GM03348 (cell line): ENCODE results near the gene FCSK.
"Not testable (repeated sequence)": the region's sequence is repeated elsewhere in the genome, so short reads cannot be mapped to it uniquely, and the experiment has no call there.

Experiments
- DNase-seq: peaks from one replicate; pipeline ENCODE4 v3.0.0; 2012; ENCODE audit warnings: low spot score

FCSK gene

GRCh38 chr16:70432356-70432722 is 22.1 kb upstream of the FCSK start:
- no peak for DNase-seq

DNA sequence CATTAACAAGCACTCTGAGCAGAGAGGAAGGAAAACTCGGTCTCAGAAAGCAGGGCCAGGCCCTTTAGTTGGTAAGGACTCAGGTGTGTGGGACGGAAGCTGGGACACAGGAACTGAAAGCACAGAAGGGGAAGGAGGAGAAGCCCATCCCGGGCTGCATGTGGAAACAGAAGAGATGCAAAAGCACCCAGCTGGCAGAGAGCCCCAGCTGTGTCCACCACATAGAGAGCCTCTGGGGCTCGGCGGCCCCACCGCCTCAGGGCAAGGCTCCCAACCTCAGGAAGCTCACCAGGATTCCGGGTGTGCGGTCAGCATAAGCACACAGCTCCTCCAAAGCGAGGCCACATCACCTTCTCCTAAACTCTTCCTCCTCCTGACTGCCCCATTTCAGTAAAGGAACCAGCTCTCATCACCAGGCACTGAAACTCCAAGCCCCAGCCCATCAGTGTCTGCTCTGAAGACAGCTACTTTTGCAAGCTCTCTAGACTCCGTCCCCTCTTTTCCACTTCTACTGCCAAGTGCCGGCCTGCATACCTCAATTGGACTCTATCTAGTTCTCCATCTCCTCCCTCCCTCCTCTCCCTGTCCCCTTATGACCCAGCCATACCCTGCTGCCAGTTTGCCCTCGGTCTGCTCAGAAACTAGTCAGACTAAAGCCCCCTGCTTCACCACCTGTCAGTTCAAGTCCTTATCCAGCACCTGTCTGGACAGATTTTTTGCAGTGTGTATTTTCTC is 21.5 kb upstream of the FCSK start:
- no peak for DNase-seq

DNA sequence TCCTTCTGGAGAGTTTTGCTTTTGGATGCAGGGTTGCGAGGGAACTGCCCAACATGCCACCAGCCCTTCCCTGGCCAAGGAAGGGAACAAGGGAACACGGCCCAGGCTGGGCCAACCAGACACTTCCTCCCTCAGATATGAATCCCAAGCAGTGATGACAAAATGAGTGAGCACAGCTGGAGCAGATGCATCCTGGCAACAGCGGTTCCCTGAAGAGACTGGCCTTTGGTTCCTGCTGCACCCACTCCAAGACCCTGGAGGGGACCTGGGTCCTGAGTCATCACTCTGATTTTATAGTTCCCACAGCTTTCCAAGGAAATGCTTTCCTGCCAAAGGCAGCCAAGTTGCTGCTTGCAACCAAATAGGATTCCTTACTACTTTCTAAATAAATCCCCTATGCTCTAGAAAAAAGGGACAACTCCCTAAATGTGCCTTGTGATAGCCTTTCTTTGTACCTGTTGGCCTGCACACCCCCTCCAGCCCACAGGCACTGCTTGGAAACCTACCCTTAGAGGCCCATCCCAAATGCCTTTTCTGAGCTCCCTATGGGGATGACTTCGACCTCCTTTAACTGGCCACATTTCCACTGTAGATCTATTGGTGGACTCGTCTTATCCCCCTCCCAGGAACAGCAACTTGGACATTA is 20.8 kb upstream of the FCSK start:
- DNase-seq, result peak; percentile 79

- DNase-seq, result no peak
Observed at GRCh38 chr16:70434484-70435260, 19.7 kb upstream of the FCSK start.

GRCh38 chr16:70437017-70437581 is 17.3 kb upstream of the FCSK start:
- peak; percentile 71 for DNase-seq

DNA sequence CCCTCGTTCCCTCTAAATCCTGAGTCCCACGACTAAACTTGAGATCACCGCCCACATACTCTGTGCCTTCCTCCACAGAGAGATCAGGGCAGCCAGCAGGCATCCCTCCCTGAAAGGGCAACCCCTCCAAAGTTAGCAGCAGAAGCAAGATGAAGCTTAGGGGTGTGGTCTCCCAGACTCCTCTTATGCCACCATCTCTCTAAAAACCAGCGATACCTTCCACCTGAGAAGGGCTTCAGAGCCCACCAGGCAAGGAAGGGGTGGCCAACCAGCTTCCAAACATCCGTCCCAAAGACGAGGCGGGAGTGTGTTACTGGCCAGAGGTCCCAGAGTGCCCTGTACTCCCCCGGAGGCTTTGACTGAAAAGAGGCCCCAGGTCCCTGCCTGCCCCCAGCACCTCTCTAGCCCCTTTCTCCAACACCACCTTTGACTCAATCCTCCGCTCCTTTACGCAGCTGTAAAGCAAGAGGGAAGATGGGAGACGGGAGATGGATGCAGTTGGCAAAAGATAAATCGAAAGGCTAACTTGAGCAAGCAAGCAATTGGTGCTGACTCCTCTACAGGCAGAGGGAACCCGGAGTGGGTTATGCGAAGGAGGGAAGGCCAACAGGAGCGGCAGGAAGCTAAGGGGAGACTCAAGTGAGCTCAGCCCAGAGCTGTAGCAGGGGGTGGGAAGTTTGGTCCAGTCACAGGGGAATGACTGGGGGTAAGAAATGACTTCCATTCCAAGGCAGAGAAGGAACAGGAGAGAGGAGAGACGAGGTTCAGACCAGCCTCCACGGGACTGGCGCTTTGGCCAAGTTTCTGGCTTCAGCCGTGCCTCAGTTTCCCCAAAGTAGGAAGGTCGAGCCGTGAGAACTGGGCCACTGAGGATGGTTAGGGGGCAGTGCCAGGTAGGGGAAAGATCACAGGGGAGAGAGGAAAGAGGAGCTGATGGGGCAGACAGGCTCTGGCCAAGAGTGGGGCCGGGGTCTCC is 16.5 kb upstream of the FCSK start:
- DNase-seq, result peak; percentile 65

- no peak for DNase-seq
Observed at GRCh38 chr16:70438585-70438968, 15.8 kb upstream of the FCSK start.

GRCh38 chr16:70438969-70439862 is 15.2 kb upstream of the FCSK start, which contains the start of gene ST3GAL2:
Gene ST3GAL2, minus strand, starts transcription at chr16:70439100. Its CDS starts 40,570 bp downstream, at chr16:70398530.
- peak; percentile 97 for DNase-seq

DNA sequence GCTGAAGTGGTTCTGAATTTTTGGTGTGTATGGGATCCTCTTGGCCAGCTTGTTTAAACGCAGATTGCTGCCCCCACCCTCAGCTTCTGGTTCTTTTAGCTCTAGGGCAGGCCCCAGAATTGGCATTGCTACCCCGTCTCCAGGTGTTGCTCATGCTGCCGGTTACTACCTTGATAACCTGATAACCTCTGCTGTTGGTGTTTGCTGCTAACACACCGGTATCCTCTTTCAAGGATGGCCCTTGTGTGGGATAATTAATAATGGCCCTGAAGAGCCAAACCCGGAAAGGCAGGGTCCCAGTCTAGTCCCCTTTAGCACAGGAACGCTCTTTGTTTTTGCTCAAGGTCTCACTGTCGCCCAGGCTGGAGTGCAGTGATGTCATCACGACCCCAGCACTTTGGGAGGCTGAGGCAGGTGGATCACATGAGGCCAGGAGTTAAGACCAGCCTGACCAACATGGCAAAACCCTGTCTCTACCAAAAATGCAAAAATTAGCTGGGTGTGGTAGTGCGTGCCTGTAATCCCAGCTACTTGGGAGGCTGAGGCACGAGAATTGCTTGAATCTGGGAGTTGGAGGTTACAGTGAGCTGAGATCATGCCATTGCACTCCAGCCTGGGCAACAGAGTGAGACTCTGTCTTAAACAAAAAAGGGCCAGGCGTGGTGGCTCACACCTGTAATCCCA is 14.2 kb upstream of the FCSK start:
- no peak for DNase-seq

DNA sequence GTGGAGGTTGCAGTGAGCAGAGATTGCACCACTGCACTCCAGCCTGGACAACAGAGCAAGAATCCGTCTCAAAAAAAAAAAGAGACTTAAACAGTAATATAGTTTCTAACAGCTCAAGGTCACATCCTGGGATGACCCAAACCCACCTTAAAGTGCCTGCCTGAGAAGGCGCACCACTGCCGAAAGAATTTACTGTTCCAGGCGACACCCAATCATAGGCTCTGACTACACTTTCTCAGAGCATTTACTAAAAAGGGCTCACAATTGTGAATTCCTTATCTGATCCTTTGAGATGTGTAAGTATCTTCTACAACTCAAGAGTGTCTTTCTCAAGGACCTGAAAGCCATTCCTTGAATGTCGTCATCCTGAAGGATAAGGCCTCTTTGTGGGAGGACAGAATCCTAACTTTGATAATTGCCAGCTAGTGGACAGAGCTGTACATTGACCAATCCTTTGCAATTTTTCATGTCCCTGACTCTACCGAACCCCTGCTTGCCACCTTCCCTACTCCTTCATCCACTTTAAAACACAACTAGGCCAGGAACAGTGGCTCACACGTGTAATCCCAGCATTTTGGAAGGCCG is 12.9 kb upstream of the FCSK start:
- no peak for DNase-seq

DNA sequence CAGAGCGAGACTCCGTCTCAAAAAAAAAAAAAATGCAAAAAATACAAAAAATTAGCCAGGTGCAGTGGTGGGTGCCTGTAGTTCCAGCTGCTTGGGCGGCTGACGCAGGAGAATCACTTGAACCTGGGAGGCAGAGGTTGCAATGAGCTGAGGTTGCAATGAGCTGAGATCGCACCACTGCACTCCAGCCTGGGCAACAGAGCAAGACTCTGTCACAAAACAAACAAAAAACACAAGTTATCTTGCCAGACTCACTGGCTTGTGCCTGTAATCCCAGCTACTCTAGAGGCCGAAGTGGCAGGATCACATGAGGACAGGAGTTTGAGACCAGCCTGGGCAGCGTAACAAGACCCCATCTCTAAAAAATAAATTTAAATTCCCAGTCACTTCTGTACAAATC is 12.1 kb upstream of the FCSK start:
- no peak for DNase-seq

DNA sequence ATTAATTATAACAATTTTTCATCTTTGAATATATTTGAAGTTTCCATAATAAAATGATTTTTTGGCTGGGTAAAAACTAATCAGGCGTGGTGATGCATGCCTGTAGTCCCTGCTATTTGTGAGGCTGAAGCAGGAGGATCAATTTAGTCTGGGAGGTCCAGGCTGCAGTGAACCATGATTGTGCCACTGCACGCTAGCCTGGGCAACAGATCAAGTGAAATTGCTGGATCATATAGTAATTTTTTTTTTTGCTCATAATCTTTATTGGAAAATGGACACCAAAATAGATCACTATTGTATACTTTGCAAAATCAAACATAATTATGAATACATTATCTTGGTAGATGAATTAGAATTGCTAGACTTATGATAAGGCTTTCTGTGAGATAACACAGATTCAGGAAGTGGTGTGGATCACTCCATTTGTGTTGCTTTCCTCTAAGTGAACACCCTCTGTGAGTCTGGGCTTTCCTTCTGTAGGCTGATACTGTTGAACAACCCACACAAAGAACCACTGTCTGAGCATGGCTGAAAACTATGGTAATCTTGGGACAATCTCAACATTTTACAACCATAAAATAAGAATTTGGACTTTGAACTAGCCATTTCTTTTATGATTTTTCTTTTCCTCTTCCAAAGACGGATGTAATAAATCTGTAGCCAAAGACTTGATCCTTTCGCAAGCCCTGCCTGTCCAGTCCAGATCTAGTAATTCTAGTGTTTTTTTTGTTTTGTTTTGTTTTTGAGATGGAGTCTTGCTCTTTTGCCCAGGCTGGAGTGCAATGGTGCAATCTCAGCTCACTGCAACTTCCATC is 9.9 kb upstream of the FCSK start:
- no peak for DNase-seq

DNA sequence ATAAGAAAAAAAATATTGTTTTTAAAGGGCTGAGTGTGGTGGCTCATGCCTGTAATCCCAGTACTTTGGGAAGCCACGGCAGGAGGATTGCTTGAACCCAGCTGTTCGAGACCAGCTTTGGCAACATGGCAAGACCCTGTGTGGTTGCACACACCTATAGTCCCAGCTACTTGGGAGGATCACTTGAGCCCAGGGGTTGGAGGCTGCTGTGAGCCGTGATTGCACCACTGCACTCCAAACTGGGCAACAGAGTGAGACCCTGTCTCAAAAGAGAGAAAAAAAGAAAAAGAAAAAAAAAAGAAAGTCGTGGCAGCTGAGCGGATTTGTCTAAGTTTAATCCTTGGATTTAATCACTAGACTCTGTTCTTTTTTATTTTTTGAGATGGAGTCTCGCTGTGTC is 6.3 kb upstream of the FCSK start:
- no peak for DNase-seq

DNA sequence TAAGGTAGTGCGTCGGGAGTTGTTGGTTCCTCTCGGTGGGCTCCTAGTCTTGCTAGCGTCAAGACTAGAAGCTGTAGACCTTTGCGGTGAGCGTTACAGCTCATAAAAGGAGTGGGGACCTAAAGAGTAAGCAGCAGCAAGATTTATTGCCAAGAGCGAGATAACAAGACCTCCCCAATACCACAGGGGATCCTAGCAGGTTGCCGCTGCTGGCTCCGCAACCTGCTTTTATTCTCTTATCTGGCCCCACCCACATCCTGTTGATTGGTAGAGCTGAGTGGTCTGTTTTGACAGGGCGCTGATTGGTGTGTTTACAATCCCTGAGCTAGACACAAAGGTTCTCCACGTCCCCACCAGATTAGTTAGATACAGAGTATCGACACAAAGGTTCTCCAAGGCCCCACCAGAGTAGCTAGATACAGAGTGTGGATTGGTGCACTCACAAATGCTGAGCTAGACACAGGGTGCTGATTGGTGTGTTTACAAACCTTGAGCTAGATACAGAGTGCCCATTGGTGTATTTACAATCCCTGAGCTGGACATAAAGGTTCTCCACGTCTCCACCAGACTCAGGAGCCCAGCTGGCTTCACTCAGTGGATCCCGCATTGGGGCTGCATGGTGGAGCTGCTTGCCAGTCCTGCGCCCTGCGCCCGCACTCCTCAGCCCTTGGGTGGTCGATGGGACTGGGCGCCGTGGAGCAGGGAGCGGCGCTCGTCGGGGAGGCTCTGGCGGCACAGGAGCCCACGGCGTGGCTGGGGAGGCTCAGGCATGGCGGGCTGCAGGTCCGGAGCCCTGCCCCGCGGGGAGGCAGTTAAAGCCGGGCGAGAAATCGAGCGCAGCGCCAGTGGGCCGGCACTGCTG is 4.0 kb upstream of the FCSK start:
- not testable (repeated sequence) for DNase-seq

DNA sequence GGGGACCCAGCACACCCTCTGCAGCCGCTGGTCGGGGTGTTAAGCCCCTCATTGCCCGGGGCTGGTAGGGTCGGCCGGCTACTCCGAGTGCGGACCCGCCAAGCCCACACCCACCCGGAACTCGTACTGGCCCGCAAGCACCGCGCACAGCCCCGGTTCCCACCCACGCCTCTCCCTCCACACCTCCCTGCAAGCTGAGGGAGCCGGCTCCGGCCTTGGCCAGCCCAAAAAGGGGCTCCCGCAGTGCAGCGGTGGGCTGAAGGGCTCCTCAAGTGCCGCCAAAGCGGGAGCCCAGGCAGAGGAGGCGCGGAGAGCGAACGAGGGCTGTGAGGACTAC is 3.4 kb upstream of the FCSK start:
- DNase-seq, result not testable (repeated sequence)

DNA sequence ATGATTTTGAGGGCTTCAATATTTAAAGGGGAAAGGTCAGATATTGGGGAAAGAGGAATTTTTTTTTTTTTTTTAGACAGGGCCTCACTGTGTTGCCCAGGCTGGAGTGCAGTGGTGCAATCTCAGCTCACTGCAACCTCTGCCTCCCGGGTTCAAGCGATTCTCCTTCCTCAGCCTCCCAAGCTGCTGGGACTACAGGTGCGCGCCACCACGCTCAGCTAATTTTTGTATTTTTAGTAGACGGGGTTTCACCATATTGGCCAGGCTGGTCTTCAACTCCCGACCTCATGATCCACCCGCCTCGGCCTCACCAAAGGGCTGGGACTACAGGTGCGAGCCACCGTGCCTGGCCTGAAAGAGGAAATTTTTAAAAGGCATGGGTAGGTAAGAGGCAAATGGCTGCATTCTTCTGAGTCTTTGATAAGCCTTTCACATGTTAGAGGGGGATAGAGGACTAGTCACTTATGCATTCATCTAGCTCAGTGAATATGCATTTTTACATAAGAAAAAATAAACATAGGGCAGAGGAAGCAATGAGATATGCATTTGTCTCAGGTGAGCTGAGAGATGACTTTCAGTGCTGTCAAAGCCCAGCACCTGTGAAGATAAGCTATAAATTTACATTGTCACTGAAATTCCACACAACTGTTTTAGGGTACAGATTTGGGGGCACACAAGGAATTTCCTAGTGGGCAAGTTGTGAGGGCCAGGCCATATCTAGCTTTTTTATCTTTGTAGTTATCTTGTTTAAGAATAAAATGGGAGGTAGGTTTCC is 1.1 kb upstream of the FCSK start:
- DNase-seq, result no peak

DNA sequence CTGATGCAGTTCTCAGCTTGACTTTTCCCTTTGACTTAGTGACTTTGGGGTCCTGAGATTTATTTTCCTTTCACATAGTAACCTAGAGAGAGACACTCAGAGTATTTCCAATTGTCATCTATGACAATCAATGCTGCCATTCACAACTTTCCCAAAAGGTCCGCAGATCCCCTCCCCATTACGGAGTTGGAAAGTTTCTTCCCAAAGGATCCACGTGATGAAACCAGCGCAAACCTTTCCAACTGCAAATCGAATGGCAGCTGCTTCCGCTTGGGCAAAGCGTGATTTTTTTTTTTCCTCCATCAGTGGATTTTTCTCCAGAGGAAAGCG is 538 bp upstream of the FCSK start:
- DNase-seq, result peak; percentile 65
